H9 (cell line): ENCODE measurements around the gene SORCS2. TPM values are rescaled to one million over a fixed set of nuclear protein-coding genes. Genes with fewer than 3 reads are reported as not detected.

Experiments
- DNase-seq: peaks from one replicate; pipeline ENCODE4 v3.0.0-alpha.2; 2017
- H2AFZ ChIP-seq: one replicate; pipeline ENCODE4 v1.6.1; 2013; ENCODE audit warnings: mild to moderate bottlenecking, low read length, control low read depth, moderate library complexity
- H2AK5ac ChIP-seq: 2 replicates; pipeline ENCODE4 v1.6.1; 2013; ENCODE audit warnings: low read length, control low read depth, mixed read lengths; ENCODE audit not compliant: insufficient read length
- H2BK120ac ChIP-seq: one replicate; pipeline ENCODE4 v1.6.1; 2013; ENCODE audit warnings: low read depth, mild to moderate bottlenecking, low read length, control low read depth, inconsistent platforms; ENCODE audit not compliant: poor library complexity, severe bottlenecking
- H2BK12ac ChIP-seq: 2 replicates; pipeline ENCODE4 v1.6.1; 2013; ENCODE audit warnings: low read length, control low read depth, mixed read lengths, low read depth; ENCODE audit not compliant: insufficient read length
- H2BK15ac ChIP-seq: 2 replicates; pipeline ENCODE4 v1.6.1; 2013; ENCODE audit warnings: low read depth, low read length, control low read depth
- H2BK20ac ChIP-seq: one replicate; pipeline ENCODE4 v1.6.1; 2013; ENCODE audit warnings: low read depth, mild to moderate bottlenecking, low read length, control low read depth, inconsistent platforms; ENCODE audit not compliant: poor library complexity, severe bottlenecking
- H2BK5ac ChIP-seq: 2 replicates; pipeline ENCODE4 v1.6.1; 2013; ENCODE audit warnings: low read length, control low read depth, mixed read lengths; ENCODE audit not compliant: insufficient read length
- H3K14ac ChIP-seq: 2 replicates; pipeline ENCODE4 v1.6.1; 2013; ENCODE audit warnings: low read length, control low read depth; ENCODE audit not compliant: insufficient read depth
- H3K18ac ChIP-seq: 2 replicates; pipeline ENCODE4 v1.6.1; 2013; ENCODE audit warnings: low read depth, mild to moderate bottlenecking, mixed read lengths, low read length, control low read depth; ENCODE audit not compliant: insufficient read length
- H3K23ac ChIP-seq: 2 replicates; pipeline ENCODE4 v1.6.1; 2013; ENCODE audit warnings: low read length, control low read depth, mixed read lengths, low read depth; ENCODE audit not compliant: insufficient read length
- H3K23me2 ChIP-seq: 2 replicates; pipeline ENCODE4 v1.6.1; 2013; ENCODE audit warnings: low read depth, mild to moderate bottlenecking, mixed read lengths, low read length, control low read depth; ENCODE audit not compliant: insufficient read length, poor library complexity, severe bottlenecking
- H3K27ac ChIP-seq: 2 replicates; pipeline ENCODE4 v1.5.1; 2013; ENCODE audit warnings: low read length, control low read depth, mixed read lengths, low read depth; ENCODE audit not compliant: insufficient read length
- H3K27me3 ChIP-seq: 2 replicates; pipeline ENCODE4 v1.6.1; 2013; ENCODE audit warnings: low read length, control low read depth, inconsistent platforms; ENCODE audit not compliant: insufficient read depth
- H3K4ac ChIP-seq: 2 replicates; pipeline ENCODE4 v1.6.1; 2013; ENCODE audit warnings: low read depth, mild to moderate bottlenecking, control low read depth, inconsistent platforms, low read length, moderate library complexity
- H3K4me1 ChIP-seq: 2 replicates; pipeline ENCODE4 v1.6.1; 2013; ENCODE audit warnings: low read length, control low read depth, inconsistent platforms; ENCODE audit not compliant: insufficient read depth
- H3K4me2 ChIP-seq: 2 replicates; pipeline ENCODE4 v1.6.1; 2013; ENCODE audit warnings: low read length, control low read depth, mixed read lengths; ENCODE audit not compliant: insufficient read length, insufficient read depth
- H3K56ac ChIP-seq: 2 replicates; pipeline ENCODE4 v1.6.1; 2013; ENCODE audit warnings: low read depth, mild to moderate bottlenecking, mixed read lengths, low read length, control low read depth; ENCODE audit not compliant: insufficient read length
- H3K79me1 ChIP-seq: 2 replicates; pipeline ENCODE4 v1.6.1; 2013; ENCODE audit warnings: low read depth, mild to moderate bottlenecking, moderate library complexity, low read length, control low read depth, inconsistent platforms; ENCODE audit not compliant: insufficient read depth, poor library complexity, severe bottlenecking
- H3K79me2 ChIP-seq: 2 replicates; pipeline ENCODE4 v1.6.1; 2013; ENCODE audit warnings: low read length, control low read depth, inconsistent platforms; ENCODE audit not compliant: insufficient read depth
- H3K9ac ChIP-seq: 2 replicates; pipeline ENCODE4 v1.6.1; 2013; ENCODE audit warnings: low read length, control low read depth, mixed read lengths; ENCODE audit not compliant: insufficient read length; ENCODE audit errors: extremely low read depth
- H3K9me3 ChIP-seq: one replicate; pipeline ENCODE4 v1.6.1; 2013; ENCODE audit warnings: low read depth, low read length, inconsistent platforms; ENCODE audit not compliant: control insufficient read depth
- H3T11ph ChIP-seq: one replicate; pipeline ENCODE4 v1.6.1; 2013; ENCODE audit warnings: mild to moderate bottlenecking, low read length, control low read depth, inconsistent platforms
- H4K20me1 ChIP-seq: one replicate; pipeline ENCODE4 v1.6.1; 2013; ENCODE audit not compliant: control insufficient read depth, insufficient read length, insufficient read depth
- H4K5ac ChIP-seq: 2 replicates; pipeline ENCODE4 v1.6.1; 2013; ENCODE audit warnings: low read depth, mild to moderate bottlenecking, mixed read lengths, low read length, control low read depth; ENCODE audit not compliant: insufficient read length
- H4K8ac ChIP-seq: replicated peaks from 2 replicates; pipeline ENCODE4 v1.6.1; 2013; ENCODE audit warnings: low read length, control low read depth, mixed read lengths, low read depth; ENCODE audit not compliant: insufficient read length
- H4K91ac ChIP-seq: 2 replicates; pipeline ENCODE4 v1.6.1; 2013; ENCODE audit warnings: low read depth, mild to moderate bottlenecking, moderate library complexity, mixed read lengths, low read length, control low read depth; ENCODE audit not compliant: insufficient read length
- H3K27ac Mint-ChIP-seq, 3 experiments: 2 replicates in 2 of 3; 3 replicates in 1 of 3; pipeline ENCODE4 v1.8.0; 2020 to 2021; ENCODE audit warnings: mixed read lengths in 3 of 3, mild to moderate bottlenecking in 1 of 3, moderate library complexity in 1 of 3
- H3K27me3 Mint-ChIP-seq: 2 replicates; pipeline ENCODE4 v1.8.0; 2021; ENCODE audit warnings: low read depth, mild to moderate bottlenecking, moderate library complexity, mixed read lengths
- H3K36me3 Mint-ChIP-seq, 3 experiments: 2 replicates in 2 of 3; 3 replicates in 1 of 3; pipeline ENCODE4 v1.8.0; 2020 to 2021; ENCODE audit warnings: low read depth in 3 of 3, mixed read lengths in 3 of 3; ENCODE audit not compliant: insufficient read depth in 1 of 3
- H3K4me1 Mint-ChIP-seq, 2 experiments: 2 replicates each; pipeline ENCODE4 v1.8.0; 2020; ENCODE audit warnings: mixed read lengths in 2 of 2
- H3K4me3 Mint-ChIP-seq, 2 experiments: 2 replicates in 1 of 2; 3 replicates in 1 of 2; pipeline ENCODE4 v1.8.0; 2020 to 2021; ENCODE audit warnings: mild to moderate bottlenecking in 2 of 2, mixed read lengths in 2 of 2, moderate library complexity in 1 of 2
- H3K9me3 Mint-ChIP-seq, 2 experiments: 2 replicates in 1 of 2; 3 replicates in 1 of 2; pipeline ENCODE4 v1.8.0; 2020; ENCODE audit warnings: mild to moderate bottlenecking in 2 of 2, mixed read lengths in 2 of 2, moderate library complexity in 1 of 2
- CTCF ChIP-seq: fragments of 200-600 bp; sonication (generic); conservative IDR thresholded peaks from 3 replicates; pipeline ENCODE4 v1.8.0; 2021; ENCODE audit warnings: antibody characterized with exemption, mild to moderate bottlenecking
- WGBS: extraction: QIAGEN DNeasy Blood & Tissue Kit; methylation state at CpG from one replicate; pipeline ENCODE4 v1.1.7; 2013; ENCODE audit warnings: missing lambda C conversion rate, low lambda C conversion rate, mixed read lengths; ENCODE audit not compliant: insufficient read length; ENCODE audit errors: extremely low coverage; 5-methylcytosine and 5-hydroxymethylcytosine counted together
- total RNA-seq: library from RNA; stranded (reverse); gene quantifications from 2 replicates; pipeline ENCODE4 v1.2.1, GENCODE V29; 2021

SORCS2 gene
- total RNA-seq, 1 experiment from 2014 or later = 0.57 TPM

DNA sequence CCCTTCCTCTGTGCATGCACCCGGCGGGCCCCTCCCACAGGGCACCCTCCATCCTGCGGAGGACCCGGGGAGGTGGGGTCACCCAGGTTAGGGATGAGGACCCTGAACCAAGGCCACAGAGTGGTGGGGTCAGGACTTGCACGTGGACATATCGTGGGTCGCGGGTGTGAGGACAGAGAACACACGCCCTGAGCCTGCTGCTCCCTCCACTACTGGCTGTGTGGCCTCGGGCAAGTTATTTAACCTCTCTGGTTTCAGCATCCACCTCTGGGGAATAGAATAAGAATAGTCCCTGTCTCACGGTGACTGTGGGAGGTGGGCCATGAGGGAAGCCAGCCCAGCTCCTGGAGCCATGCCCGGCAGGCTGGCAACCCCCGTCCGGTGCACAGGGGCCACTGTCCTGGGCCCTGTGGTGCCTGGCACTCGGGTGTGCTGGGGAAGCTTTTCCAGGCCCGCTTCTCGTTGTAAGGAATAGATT is 237.3 kb downstream of the SORCS2 start:
- peak; percentile 22 for DNase-seq
- WGBS = no CpG with 5 or more reads among the region's 17 CpGs
- Mint-ChIP-seq H3K4me1 (peaks cover 36 to 47% of the 10 kb centered on the region in 2 experiments), H3K36me3 (no peaks in the 10 kb centered on the region), H3K9me3 (no peaks in the 10 kb centered on the region; a peak in 1 of 5 replicates), H3K27me3 (peaks cover 4% of the 10 kb centered on the region), H3K4me3 (no peak overlapping the region), H3K27ac (no peak overlapping the region)
- Histone ChIP-seq H3K14ac (no peak overlapping the region), H2BK120ac (no peak overlapping the region), H3K79me2 (no peaks in the 10 kb centered on the region), H4K20me1 (no peaks in the 10 kb centered on the region), H2BK20ac (no peak overlapping the region), H2AFZ (no peak overlapping the region), H4K8ac (no peak overlapping the region), H3K4me1 (no peaks in the 10 kb centered on the region; the same call in 1 of the 2 replicates), H3K23ac (no peak overlapping the region), H2AK5ac (no peak overlapping the region), H3K18ac (no peak overlapping the region), H3K4ac (no peak overlapping the region), H2BK15ac (no peak overlapping the region), H3K4me2 (no peak overlapping the region), H2BK12ac (no peak overlapping the region), H4K5ac (no peak overlapping the region), H3T11ph (no peak overlapping the region), H4K91ac (no peak overlapping the region), H3K9me3 (no peaks in the 10 kb centered on the region), H3K9ac (no peak overlapping the region), H3K27me3 (no peaks in the 10 kb centered on the region), H3K56ac (no peak overlapping the region), H3K23me2 (no peaks in the 10 kb centered on the region), H2BK5ac (no peak overlapping the region), H3K79me1 (no peaks in the 10 kb centered on the region), H3K27ac (no peak overlapping the region)
- TF ChIP-seq CTCF = no peak
